ENCODE results near the gene EHD4. TPM values are rescaled to one million over a fixed set of nuclear protein-coding genes. Genes with fewer than 3 reads are reported as not detected.

Gene EHD4
- polyA plus RNA-seq, 1 experiment, result 19.3 TPM

DNA sequence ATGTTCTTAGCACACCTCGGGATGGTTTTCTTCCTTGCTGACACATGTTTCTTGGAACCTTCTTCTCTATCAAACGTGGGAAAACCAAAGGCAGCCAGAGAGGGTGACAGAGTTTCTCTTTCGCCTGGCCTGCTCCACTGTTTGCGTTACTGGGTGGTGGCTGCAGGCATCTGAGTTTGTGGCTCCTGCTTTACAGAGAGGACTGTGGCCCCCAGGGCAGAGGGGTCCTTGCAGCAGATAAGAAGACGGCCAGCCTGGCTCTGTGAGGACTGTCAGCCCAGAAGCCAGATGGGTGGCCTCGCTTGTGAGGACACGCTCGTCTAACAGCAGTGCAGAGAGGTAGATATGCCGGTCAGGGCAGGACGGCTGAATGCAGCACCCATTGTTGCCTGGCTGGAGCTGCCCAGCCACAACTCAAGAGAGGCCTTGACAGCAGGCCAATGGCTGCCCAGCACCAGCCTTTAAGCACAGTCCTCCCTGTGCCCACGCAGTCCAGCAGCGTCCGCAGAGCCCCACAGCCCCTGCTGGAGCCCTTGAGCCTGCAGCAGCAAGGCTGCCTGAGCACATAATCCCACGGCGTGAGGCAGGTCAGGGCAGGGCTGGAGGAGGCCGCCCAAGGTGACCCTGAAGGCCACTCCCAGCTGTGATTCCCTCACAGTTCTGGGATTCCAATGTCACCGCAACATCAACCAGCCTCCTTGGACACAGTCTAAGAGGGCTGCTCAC lies 63.5 kb downstream of the EHD4 start:
- POLR2A ChIA-PET, result no interaction called here
- Histone ChIP-seq H3K27ac (ENCODE audit: low read depth, low read length) (no peak overlapping the region), H3K4me3 (ENCODE audit: low read depth, low read length) (no peak overlapping the region), H3K9me3 (ENCODE audit: control insufficient read depth, insufficient read depth, low read length) (peaks cover 8% of the 10 kb centered on the region), H3K27me3 (ENCODE audit: control insufficient read depth, insufficient read depth, low read length) (no peaks in the 10 kb centered on the region)
- CTCF ChIA-PET, result interaction anchor here (0.7 to 1.0 kb wide), 2 partner anchors 8 to 127 kb away, joined by 3 read pairs; no protein-coding TSS in a partner anchor
- TF ChIP-seq, protein P1, sequence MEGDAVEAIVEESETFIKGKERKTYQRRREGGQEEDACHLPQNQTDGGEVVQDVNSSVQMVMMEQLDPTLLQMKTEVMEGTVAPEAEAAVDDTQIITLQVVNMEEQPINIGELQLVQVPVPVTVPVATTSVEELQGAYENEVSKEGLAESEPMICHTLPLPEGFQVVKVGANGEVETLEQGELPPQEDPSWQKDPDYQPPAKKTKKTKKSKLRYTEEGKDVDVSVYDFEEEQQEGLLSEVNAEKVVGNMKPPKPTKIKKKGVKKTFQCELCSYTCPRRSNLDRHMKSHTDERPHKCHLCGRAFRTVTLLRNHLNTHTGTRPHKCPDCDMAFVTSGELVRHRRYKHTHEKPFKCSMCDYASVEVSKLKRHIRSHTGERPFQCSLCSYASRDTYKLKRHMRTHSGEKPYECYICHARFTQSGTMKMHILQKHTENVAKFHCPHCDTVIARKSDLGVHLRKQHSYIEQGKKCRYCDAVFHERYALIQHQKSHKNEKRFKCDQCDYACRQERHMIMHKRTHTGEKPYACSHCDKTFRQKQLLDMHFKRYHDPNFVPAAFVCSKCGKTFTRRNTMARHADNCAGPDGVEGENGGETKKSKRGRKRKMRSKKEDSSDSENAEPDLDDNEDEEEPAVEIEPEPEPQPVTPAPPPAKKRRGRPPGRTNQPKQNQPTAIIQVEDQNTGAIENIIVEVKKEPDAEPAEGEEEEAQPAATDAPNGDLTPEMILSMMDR (IDR thresholded peaks at IDR 0.05; ENCODE audit: low read depth, low read length), result no peak
- DNase-seq (ENCODE audit: low read depth, low spot score), result no peak

DNA sequence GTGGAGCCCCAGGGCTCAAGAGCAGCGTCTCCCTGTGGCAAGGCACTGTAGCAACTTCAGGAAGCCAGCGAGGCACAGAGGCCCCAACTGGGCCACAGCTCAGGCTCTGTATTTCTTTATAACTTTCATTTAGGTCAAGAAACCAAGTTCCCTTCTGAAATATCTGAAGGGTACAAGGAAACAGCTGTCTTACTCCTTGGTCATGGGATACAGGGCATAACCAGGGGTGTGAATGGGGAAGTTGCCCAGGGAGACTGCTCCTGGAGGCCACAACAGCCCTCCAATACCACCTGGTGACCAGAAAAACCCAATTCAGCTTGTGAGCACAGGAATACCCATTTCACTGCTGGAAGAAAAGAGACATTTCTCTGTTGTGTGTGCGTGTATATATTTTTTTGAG lies 65.2 kb downstream of the EHD4 start:
- CTCF ChIA-PET, result no interaction called here
- peaks cover 8% of the 10 kb centered on the region for H3K9me3 ChIP-seq (ENCODE audit: control insufficient read depth, insufficient read depth, low read length)
- no peaks in the 10 kb centered on the region for H3K27me3 ChIP-seq (ENCODE audit: control insufficient read depth, insufficient read depth, low read length)
- POLR2A ChIA-PET, result no interaction called here
- no peak for DNase-seq (ENCODE audit: low read depth, low spot score)
- H3K27ac ChIP-seq (ENCODE audit: low read depth, low read length), result no peak overlapping the region
- H3K4me3 ChIP-seq (ENCODE audit: low read depth, low read length), result no peak overlapping the region
- TF ChIP-seq, protein P1 (IDR thresholded peaks at IDR 0.05; ENCODE audit: low read depth, low read length), result no peak

DNA sequence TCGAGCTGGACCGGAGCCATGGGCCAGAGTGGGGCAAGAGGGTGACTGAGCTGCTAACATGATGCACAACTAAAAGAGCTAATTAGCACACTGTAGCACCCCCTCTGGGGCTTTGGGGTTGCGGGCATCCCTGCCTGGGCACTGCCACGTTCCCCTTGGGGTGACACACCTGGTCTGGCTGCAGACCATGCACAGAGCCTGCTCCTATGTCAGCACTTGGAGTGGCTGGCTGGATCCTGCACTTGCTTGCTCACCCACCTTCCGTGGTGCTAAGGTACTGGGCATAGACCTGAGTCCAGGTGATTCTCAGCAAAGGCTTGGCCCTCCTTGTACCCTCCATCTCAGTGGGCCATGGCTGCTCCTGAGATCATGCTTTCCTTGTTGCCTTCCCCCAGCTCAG lies 65.7 kb downstream of the EHD4 start:
- Histone ChIP-seq H3K27me3 (ENCODE audit: control insufficient read depth, insufficient read depth, low read length) (no peaks in the 10 kb centered on the region), H3K4me3 (ENCODE audit: low read depth, low read length) (no peak overlapping the region), H3K27ac (ENCODE audit: low read depth, low read length) (no peak overlapping the region), H3K9me3 (ENCODE audit: control insufficient read depth, insufficient read depth, low read length) (peaks cover 8% of the 10 kb centered on the region)
- no peak for DNase-seq (ENCODE audit: low read depth, low spot score)
- CTCF ChIA-PET, result no interaction called here
- POLR2A ChIA-PET, result no interaction called here
- TF ChIP-seq, protein P1 (IDR thresholded peaks at IDR 0.05; ENCODE audit: low read depth, low read length), result no peak

DNA sequence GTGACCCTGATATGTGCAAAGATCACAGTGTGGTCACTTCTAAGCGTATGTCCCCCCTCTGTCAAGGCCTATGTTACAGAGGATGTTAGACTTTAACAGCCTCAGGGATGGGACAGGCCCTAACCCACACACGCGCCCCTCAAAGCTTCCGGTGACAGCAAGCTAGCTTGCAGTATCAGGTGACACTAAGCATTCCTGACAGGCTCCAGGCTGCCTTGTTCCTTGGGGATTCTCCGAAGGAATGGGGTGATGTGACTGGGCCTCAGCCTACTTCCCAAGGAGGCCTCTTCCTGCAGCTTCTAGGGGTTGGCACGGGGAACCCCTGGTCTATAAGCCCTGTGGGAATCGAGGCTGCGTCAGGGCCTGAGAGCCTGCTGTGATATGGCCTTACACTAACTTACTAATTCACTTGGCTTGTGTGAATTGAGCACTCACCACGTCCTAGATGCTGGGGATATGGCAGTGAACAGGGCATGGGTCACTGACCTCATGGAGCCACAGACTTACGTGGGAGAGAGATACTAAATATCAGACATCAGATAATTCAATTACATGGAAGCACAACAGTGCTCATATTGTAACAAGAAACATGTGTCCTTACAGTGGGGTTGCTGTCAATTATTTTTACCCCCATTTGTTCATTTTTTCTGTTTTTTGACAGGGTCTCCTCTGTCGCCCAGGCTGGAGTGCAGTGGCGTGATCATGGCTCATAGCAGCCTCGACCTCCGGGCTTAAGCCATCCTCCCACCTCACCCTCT lies 67.1 kb downstream of the EHD4 start:
- H3K4me3 ChIP-seq (ENCODE audit: low read depth, low read length), result no peak overlapping the region
- no peaks in the 10 kb centered on the region for H3K27me3 ChIP-seq (ENCODE audit: control insufficient read depth, insufficient read depth, low read length)
- ChIA-PET POLR2A (interaction anchor here (0.6 to 1.5 kb wide), 2 partner anchors 35 to 304 kb away, joined by 3 to 12 read pairs; no protein-coding TSS in a partner anchor), CTCF (interaction anchor here (0.5 to 2.4 kb wide), 33 partner anchors 10 to 439 kb away, joined by 3 to 33 read pairs (median 4); partner anchors contain the start of gene MAPKBP1)
- DNase-seq (ENCODE audit: low read depth, low spot score), result no peak
- TF ChIP-seq, protein P1 (IDR thresholded peaks at IDR 0.05; ENCODE audit: low read depth, low read length), result no peak
- peak overlapping the region; percentile 11 for H3K27ac ChIP-seq (ENCODE audit: low read depth, low read length)
- H3K9me3 ChIP-seq (ENCODE audit: control insufficient read depth, insufficient read depth, low read length), result peaks cover 8% of the 10 kb centered on the region
